NOMO-1 treated with dmso at 0.1 percent for 144 hours (cell line): ENCODE results near the gene STAT3.

ENCODE experiments used
- DNase-seq: peaks from one replicate; lab custom pipeline; 2025; ENCODE audit not compliant: unreplicated experiment; lab: John Stamatoyannopoulos, UW

Gene STAT3

GRCh38 chr17:42282478-42283080, 105.7 kb downstream of the STAT3 start:
- no peak for DNase-seq

- no peak for DNase-seq
Measured at GRCh38 chr17:42281571-42282096, 106.6 kb downstream of the STAT3 start.

- DNase-seq = no peak
Measured at GRCh38 chr17:42279776-42280630, 108.2 kb downstream of the STAT3 start.

GRCh38 chr17:42277342-42277712, 110.9 kb downstream of the STAT3 start:
- no peak for DNase-seq

GRCh38 chr17:42276609-42277341, 111.5 kb downstream of the STAT3 start:
- no peak for DNase-seq

- DNase-seq = peak; percentile 48
Measured at GRCh38 chr17:42276359-42276608, 112.0 kb downstream of the STAT3 start, which contains the start of gene STAT5B. TSS of gene STAT5B (minus strand) at chr17:42276391. CDS start at chr17:42232127, 44,264 bp downstream.

GRCh38 chr17:42275527-42276358, 112.5 kb downstream of the STAT3 start:
- no peak for DNase-seq

- DNase-seq = no peak
Measured at GRCh38 chr17:42274812-42275526, 113.3 kb downstream of the STAT3 start.

- no peak for DNase-seq
Measured at GRCh38 chr17:42274253-42274542, 114.0 kb downstream of the STAT3 start.

- DNase-seq = no peak
Measured at GRCh38 chr17:42273474-42274252, 114.6 kb downstream of the STAT3 start.

GRCh38 chr17:42272162-42272907, 115.9 kb downstream of the STAT3 start:
- DNase-seq = no peak

GRCh38 chr17:42271779-42272035, 116.5 kb downstream of the STAT3 start:
- DNase-seq = no peak

GRCh38 chr17:42271006-42271778, 117.0 kb downstream of the STAT3 start:
- no peak for DNase-seq

- no peak for DNase-seq
Measured at GRCh38 chr17:42270596-42270995, 117.6 kb downstream of the STAT3 start.

- DNase-seq = no peak
Measured at GRCh38 chr17:42270170-42270535, 118.1 kb downstream of the STAT3 start.

GRCh38 chr17:42268236-42268635, 120.0 kb downstream of the STAT3 start:
- no peak for DNase-seq

GRCh38 chr17:42266918-42267766, 121.1 kb downstream of the STAT3 start:
- DNase-seq = no peak

GRCh38 chr17:42266462-42266861, 121.8 kb downstream of the STAT3 start:
- DNase-seq = no peak
